Measurements from ENCODE around the gene ZNF653. TPM values are rescaled to one million over a fixed set of nuclear protein-coding genes. Genes with fewer than 3 reads are reported as not detected.
"Not testable (repeated sequence)": the region's sequence is repeated elsewhere in the genome, so short reads cannot be mapped to it uniquely, and the experiment has no call there.

Gene ZNF653
- total and polyA plus RNA-seq, 9 of the 15 experiments (the other 6 are each of a cell fraction or from before 2014, with no cell fraction given) = 1.6 to 8.0 (median 4.2) TPM; not detected in 2

DNA sequence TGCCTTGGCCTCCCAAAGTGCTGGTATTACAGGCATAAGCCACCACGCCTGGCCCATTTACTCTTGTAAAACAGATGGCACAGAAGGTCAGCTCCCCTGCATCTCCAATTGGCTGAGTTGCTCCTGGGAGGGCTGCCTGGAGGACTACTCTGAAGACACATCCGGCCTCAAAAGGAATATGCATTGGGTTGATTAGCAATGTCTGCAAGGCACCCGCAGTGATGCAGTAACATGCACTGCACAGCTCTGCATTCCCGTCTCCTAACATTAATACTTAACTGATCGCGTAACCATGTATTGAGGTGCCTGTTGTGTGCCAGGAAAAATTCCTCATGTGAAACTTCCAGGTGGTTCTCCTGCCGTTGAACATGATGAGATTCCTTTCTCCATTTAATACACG, 29.8 kb downstream of the ZNF653 start:
- TF ChIP-seq ERF (CRISPR knock-in tag; IDR thresholded peaks at IDR 0.05) = no peak
- 0 out of 2 replicates have a peak, but pooled peaks have one; percentile 57 for TF ChIP-seq ZBTB17 (CRISPR knock-in tag; IDR thresholded peaks at IDR 0.05)
- 29% methylated on average over 8 of the region's 8 CpGs for WGBS (ENCODE audit: insufficient coverage, low coverage, missing lambda C conversion rate)
- POLR2A ChIA-PET = interaction anchor here (0.6 kb wide), 1 partner anchor 29 kb away, joined by 3 read pairs; no protein-coding TSS in a partner anchor
- no peaks in the 10 kb centered on the region for H3K36me3 ChIP-seq (ENCODE audit: control insufficient read depth, insufficient read depth, low read length)
- H3K27me3 ChIP-seq (ENCODE audit: control insufficient read depth in 2 of 2, insufficient read depth in 2 of 2, low read length in 2 of 2) = peaks cover 10 to 14% of the 10 kb centered on the region in 2 experiments
- no peak overlapping the region for H3K4me3 ChIP-seq
- FAIRE-seq (no peak), ATAC-seq (no peak), DNase-seq (ENCODE audit: extremely low read depth in 1 of 4, low spot score in 3 of 4) (peak in 1 of 4 experiments; percentile 2)
- CTCF ChIA-PET (ENCODE audit: low intra/inter-chr PET ratio) = no interaction called here
- intact Hi-C loops (cut with micrococcal nuclease) = no loop called here
- H3K27ac ChIP-seq (ENCODE audit: extremely low read depth, low read depth, low read length) = no peak overlapping the region
- H3K4me2 ChIP-seq (ENCODE audit: insufficient read depth, low read length) = no peak overlapping the region
- BruUV-seq (replicated peaks) = no TSS peak
- in situ Hi-C loops (cut with MboI) = no loop called here
- no peak overlapping the region for H2AFZ ChIP-seq (ENCODE audit: low read depth, low read length)
- H4K20me1 ChIP-seq (replicated peaks; ENCODE audit: control insufficient read depth, insufficient read depth, low read length) = no peaks in the 10 kb centered on the region; the same call in 1 of the 2 replicates
- no peaks in the 10 kb centered on the region for H3K9me3 ChIP-seq (replicated peaks; ENCODE audit: control insufficient read depth, insufficient read depth, low read depth, low read length)
- peaks cover 9 to 28% of the 10 kb centered on the region in 2 experiments; a peak in 4 of 5 replicates for H3K4me1 ChIP-seq (replicated peaks in 1 of 2; ENCODE audit: control insufficient read depth in 2 of 2, insufficient read depth in 2 of 2, low read length in 2 of 2)
- no peaks in the 10 kb centered on the region for H3K79me2 ChIP-seq (ENCODE audit: control insufficient read depth, insufficient read depth, low read length)
- no peaks in the 10 kb centered on the region for H3K9me1 ChIP-seq (ENCODE audit: control insufficient read depth, insufficient read depth, low read length)
- H3K9ac ChIP-seq (ENCODE audit: insufficient read depth in 1 of 2, low read depth in 2 of 2, low read length in 2 of 2) = no peak overlapping the region

DNA sequence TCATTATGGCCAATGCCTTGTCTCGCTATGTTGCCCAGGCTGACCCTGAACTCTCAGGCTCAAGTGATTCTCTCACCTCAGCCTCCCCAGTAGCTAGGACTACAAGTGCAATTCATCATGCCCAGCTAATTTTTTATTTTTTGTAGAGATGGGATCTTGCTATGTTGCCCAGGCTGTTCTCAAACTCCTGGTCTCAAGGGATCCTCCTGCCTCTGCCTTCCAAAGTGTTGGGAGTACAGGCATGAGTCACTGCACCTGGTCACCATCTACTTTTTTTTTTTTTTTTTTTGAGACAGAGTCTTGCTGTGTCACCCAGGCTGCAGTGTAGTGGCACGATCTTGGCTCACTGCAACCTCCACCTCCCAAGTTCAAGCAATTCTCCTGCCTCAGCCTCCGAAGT, 30.3 kb downstream of the ZNF653 start:
- H3K4me1 ChIP-seq (replicated peaks in 1 of 2; ENCODE audit: control insufficient read depth in 2 of 2, insufficient read depth in 2 of 2, low read length in 2 of 2) = peaks cover 9 to 23% of the 10 kb centered on the region in 2 experiments; a peak in 4 of 5 replicates
- H3K9ac ChIP-seq (ENCODE audit: insufficient read depth in 1 of 2, low read depth in 2 of 2, low read length in 2 of 2); H3K79me2 ChIP-seq (ENCODE audit: control insufficient read depth, insufficient read depth, low read length); H3K4me3 ChIP-seq; H3K4me2 ChIP-seq (ENCODE audit: insufficient read depth, low read length); CTCF ChIA-PET (ENCODE audit: low intra/inter-chr PET ratio); intact Hi-C loops (cut with micrococcal nuclease); H3K9me1 ChIP-seq (ENCODE audit: control insufficient read depth, insufficient read depth, low read length); in situ Hi-C loops (cut with MboI); DNase-seq (ENCODE audit: extremely low read depth in 1 of 4, low spot score in 3 of 4); ATAC-seq; H3K27ac ChIP-seq (ENCODE audit: extremely low read depth, low read depth, low read length); H4K20me1 ChIP-seq (replicated peaks; ENCODE audit: control insufficient read depth, insufficient read depth, low read length); H2AFZ ChIP-seq (ENCODE audit: low read depth, low read length); H3K9me3 ChIP-seq (replicated peaks; ENCODE audit: control insufficient read depth, insufficient read depth, low read depth, low read length); BruUV-seq (replicated peaks); FAIRE-seq; H3K36me3 ChIP-seq (ENCODE audit: control insufficient read depth, insufficient read depth, low read length): not testable (repeated sequence)
- WGBS (ENCODE audit: insufficient coverage, low coverage, missing lambda C conversion rate) = 53% methylated on average over 3 of the region's 3 CpGs
- TF ChIP-seq BCOR (IDR thresholded peaks at IDR 0.05) (peak; percentile 20; the same call in 1 of the 2 replicates), ZNF384 (IDR thresholded peaks at IDR 0.05; ENCODE audit: low read depth, low read length) (peak; percentile 51), ZNF121 (CRISPR knock-in tag; conservative IDR thresholded peaks at IDR 0.05) (peak; percentile 86), KDM1A (IDR thresholded peaks at IDR 0.05) (0 out of 4 replicates have a peak, but pooled peaks of 1 of the 2 experiments have one; percentile 8)
- TF ChIP-seq, protein P1, sequence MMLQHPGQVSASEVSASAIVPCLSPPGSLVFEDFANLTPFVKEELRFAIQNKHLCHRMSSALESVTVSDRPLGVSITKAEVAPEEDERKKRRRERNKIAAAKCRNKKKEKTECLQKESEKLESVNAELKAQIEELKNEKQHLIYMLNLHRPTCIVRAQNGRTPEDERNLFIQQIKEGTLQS (IDR thresholded peaks at IDR 0.05) = 0 out of 2 replicates have a peak, but pooled peaks have one; percentile 24
- TF ChIP-seq, protein P1 (CRISPR knock-in tag; conservative IDR thresholded peaks at IDR 0.05) = not testable (repeated sequence)
- H3K27me3 ChIP-seq (ENCODE audit: control insufficient read depth in 2 of 2, insufficient read depth in 2 of 2, low read length in 2 of 2) = peaks cover 10 to 14% of the 10 kb centered on the region in 2 experiments
- POLR2A ChIA-PET = interaction anchor here (0.6 kb wide), 1 partner anchor 30 kb away, joined by 3 read pairs; no protein-coding TSS in a partner anchor

All from K562 (cell line).